ENCODE results near the gene MTERF2.

The MTERF2 gene

DNA sequence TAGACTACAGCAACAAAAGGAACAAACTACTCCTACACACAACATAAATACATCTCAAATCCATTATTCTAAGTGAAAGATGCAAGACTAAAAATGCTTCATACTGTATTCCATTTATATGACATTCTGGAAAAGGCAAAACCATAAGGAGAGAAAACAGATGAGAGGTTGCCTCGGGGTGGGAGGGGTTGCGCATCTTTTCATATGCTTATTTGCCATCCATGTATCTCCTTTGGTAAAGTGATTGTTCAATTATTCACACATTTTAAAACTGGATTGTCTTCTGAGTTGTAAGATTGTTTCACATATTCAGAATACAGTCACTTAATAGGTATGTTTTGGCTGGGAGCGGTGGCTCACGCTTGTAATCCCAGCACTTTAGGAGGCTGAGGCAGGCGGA, 36.4 kb downstream of the MTERF2 start:
- DNase-seq: no peak

DNA sequence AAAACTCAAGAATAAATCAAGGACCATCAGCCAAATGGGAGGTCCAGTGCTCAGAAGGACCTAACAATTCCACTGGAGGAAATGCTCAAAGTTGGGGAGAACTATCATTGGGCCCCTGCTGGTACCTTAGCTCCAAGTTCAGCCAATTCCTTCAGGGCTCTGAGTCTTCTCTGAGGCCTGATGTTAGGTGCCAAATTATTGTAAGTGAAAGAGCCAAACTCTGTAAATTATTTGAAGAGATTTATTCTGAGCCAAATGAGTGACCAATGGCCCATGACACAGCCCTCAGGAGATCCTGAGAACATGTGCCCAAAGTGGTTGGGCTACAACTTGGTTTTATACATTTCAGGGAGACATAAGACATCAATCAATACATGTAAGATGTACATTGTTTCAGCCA, 39.5 kb downstream of the MTERF2 start:
- no peak for DNase-seq

DNA sequence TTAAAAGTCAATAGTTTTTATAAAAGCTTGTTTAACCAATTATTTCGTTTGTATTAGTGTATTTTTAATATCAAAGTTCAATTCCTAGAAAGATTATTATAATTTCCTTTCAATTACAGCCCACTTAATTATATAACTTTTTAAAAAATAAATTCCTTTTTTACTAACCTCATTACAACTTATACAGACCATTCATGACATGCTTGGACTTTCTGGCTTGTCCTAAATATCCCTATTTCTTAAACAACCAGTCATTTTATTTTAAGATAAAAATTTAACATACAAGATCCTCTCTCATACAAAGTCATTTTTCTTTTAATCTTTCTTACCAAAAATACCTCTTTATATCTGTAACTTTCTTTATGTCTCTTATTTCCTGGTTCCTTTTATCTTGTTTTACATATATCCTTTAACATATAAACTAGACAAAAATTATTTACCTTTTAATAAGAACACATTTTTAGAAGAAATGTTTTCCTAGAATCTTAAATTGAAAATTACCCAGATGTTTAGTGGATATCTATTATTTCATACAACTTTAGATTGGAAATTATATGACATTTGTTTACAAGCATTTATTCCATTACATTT, 41.6 kb downstream of the MTERF2 start:
- no peak for DNase-seq

DNA sequence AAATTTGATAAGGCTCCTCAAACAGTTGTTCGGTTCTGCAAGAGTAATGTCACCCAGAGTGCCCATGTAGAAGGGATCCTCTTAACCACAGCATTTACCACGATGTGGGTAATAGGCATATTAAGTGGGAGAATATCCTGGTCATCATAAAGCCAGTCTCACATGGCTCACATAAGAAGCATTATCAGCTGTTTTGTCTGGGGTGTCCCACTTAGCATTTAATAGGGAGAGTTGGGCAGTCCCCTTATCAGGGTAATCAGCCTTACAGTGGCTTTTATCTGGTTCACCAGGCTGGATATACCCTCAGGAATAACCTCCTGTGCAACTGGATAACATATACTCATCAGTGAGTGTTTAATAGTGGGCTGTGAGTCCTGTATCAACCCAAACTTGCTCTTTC, 44.2 kb downstream of the MTERF2 start:
- no peak for DNase-seq

DNA sequence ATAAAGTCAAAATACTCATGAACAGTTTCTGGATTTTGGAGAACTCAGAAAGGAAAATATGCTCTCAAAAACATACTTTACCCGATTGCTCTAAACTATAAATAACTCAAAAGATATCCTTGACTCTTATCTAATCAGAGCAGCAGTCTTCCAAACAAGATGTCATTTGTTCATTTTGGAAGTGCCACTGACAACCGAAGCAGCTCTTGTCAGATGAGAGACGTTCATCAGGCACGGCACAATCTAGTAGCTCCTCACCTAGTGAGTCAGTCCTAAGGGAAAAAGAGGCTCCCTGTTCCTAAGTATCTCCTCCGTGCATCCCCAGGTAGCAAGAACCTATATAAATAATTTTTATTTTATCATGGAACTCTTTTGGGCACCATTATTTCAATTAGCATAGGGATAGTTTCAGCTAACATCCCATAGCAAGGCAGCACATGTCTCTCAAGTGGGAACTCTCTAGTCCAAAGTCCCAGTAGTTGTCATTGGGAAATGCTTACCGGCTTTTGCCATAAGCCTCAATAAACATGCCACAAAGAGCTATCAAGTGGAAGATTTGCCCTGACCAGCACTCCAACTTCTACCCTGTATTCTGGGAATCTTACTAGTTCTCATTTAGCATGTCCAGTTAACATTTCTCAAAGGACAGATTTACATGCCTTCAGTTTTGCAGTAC, 45.3 kb downstream of the MTERF2 start:
- DNase-seq: no peak

DNA sequence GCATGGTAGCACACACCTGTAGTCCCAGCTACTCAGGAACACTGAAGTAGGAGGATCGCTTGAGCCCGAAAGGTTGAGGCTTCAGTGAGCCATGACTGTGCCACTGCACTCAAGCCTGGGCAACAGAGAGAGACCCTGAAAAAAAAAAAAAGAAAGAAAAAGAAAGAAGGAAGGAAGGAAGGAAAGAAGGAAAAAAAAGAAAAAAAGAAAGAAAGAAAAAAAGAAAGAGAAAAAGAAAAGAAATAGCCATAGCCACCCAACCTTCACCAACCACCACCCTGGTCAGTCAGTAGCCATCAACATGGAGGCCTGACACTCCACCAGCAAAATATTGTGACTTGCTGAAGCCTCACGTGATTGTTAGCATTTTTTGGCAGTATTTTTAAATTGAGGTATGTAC, 52.7 kb downstream of the MTERF2 start:
- no peak for DNase-seq

Data from activated CD4-positive, alpha-beta T cell treated with anti-CD3 and anti-CD28 coated beads, Interleukin-2, amount 50 U/mL, for 4 hours (primary cell).